NK-92 (cell line): ENCODE measurements around the gene TOLLIP.

Source experiments
- DNase-seq: peaks from one replicate; lab custom pipeline; 2025; ENCODE audit not compliant: unreplicated experiment; lab: John Stamatoyannopoulos, UW

The TOLLIP gene

GRCh38 chr11:1317993-1318392 is 8.6 kb upstream of the TOLLIP start:
- no peak for DNase-seq

GRCh38 chr11:1317432-1317831 is 8.0 kb upstream of the TOLLIP start:
- DNase-seq = no peak

DNA sequence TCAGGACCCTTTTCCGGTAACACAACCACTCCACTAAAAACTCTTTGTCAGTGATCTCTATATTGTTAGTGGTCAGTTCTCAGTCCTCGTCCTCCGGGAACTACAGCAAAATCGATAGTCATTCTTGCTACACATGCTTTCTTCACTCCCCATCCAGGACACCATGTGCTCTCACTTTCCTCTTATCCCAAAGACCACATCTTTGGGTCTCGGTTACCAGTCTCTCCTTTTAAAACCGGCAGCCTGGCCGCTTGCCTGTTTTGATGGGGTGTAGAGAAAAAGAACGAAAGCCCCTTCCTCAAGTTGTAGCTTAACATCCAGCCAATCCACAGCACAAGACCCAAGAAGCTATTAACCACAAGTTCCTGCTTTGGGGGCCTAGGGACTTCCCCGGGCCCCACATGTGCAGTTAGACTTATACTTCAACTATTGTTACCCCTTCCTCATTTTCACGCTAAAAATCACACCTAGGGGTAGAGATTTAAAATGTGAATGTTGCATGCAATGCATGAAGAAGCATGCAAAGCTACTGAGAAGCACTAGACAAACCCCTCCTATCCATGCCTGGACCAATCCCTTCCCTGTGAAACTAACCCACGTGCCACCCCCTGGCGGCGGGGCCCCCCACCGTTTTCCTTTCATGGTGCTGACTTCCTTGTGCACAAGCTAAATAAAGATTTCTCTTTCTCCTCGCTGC is 1.5 kb upstream of the TOLLIP start:
- DNase-seq = no peak

GRCh38 chr11:1310318-1310687 is 871 bp upstream of the TOLLIP start:
- no peak for DNase-seq

DNA sequence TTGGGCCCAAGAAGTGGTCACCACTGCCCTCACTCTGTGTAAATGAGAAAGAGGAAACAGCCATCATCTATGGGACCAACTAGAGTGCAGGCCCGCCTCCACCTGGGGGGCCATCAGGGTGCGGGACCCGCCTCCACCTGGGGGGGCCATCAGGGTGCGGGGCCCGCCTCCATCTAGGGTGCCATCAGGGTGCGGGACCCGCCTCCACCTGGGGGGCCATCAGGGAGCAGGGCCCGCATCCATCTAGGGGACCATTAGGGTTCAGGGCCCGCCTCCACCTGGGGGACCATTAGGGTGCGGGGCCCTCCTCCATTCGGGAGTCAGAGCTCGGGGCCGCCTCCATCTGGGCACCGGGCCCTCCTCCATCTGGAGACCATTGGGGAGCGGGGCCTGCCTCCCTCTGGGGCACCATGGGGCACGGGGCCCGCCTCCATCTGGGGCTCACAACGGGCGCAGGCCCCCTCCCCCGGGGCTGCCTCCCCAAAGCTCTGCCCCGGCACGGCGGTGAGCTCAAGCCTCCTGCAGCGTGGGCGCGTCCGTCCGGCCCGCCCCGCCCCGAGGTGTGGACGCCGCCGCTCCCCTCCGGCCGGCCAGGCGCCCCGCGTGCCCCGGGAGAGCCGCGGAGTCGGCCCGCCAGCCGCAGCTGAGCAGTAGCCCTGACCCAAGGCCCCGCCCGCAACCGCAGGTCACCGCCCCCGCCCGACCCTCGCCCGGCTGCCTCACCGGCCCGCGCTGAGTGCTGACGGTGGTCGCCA is 512 bp downstream of the TOLLIP start:
- DNase-seq = no peak

GRCh38 chr11:1307998-1308742 is 1.3 kb downstream of the TOLLIP start:
- DNase-seq = no peak

DNA sequence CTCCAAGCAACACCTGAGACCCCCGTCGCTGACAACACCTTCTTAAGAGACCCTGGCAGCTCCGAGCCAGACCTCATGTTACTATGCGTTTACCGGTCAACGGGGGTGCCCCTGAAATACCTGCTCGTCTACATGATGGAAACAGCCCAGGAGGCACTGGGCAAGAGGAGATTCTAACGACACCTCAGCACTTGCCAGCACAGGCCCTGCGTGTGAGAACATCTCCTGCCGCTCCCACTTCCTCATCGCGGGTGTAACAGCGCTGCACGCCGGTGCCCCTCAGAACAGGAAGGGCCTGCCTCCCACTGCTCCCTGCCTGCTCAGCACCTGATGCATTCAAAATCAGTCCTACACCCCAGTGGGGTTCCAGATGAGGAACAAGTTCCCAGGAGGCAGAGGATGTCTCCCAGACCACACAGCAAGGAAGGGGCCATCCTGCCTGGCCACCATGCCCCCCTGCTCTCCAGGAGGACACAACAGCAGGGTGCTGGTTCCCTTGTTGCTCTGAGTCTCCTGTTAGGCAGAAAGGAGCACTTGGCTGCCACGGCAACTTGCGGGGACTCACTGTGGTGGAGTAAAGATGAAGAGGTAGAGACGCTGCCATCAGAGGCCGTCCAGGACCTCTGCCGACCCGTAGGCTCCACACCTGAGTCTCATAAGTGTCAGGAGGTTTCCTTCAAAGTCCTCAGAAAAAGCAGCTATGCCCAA is 2.1 kb downstream of the TOLLIP start:
- DNase-seq = no peak

GRCh38 chr11:1306186-1307162 is 3.0 kb downstream of the TOLLIP start:
- no peak for DNase-seq

DNA sequence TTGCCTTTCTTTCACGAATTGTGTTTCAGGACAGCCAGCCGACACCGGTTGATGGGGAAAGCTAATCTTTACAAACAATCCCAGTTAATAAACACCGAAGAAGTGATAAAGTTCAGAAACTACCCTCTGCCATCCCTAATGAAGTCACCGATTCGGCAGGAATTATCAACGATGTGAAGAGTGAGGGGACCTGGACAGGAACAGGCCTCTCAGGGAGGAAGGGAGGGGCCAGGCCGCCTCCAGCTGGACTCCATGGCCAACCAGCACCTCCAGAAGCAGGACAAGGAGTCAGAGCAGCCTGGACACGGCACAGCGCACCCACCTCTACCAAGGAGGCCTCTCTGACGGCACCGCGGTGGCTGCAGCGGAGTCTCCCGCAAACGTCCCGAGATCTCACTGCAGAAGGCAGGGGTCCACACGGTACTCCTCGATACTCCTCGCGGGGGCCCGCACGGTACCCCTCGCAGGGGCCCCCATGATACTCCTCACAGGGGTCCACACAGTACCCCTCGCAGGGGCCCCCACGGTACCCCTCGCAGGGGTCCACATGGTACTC is 3.9 kb downstream of the TOLLIP start:
- no peak for DNase-seq

DNA sequence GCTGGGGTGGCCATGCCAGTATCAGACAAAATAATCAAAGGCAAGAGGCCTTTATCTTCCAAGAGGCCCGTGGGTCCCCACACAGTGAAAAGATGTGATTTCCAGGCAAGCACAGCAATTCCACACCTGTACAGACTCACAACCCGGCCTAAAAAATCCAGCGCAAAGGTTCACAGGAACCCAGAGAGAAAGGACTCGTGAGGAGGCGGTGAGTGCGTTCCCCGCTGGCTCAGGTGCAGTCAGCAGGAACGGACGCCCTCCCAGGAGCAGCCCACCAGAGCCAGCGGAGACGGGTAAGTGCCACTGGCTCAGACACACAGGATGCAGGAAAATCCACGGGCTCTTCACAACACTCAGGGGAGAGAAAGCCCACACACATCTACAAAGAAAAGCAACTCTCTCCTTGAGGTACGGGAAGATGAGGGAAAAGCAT is 4.4 kb downstream of the TOLLIP start:
- no peak for DNase-seq

- no peak for DNase-seq
Measured at GRCh38 chr11:1304380-1304779, 5.1 kb downstream of the TOLLIP start.

DNA sequence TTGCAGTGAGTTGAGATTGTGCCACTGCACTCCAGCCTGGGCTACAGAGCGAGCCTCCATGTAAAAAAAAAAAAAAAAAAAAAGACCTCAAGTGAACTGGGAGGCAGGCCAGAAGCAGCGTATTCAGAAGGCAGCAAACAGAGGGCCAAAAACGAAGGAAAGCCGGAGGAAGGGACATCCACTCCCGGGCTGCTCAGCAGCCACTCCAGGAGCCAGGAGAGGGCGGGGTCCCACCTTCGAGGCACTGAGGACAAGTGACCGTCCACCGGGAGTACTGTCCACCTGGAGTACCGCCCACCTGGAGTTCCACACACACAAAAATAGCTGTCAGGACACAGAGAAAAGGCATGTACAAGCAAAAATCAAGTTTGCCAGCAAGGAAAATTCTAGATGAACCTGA is 5.5 kb downstream of the TOLLIP start:
- no peak for DNase-seq

DNA sequence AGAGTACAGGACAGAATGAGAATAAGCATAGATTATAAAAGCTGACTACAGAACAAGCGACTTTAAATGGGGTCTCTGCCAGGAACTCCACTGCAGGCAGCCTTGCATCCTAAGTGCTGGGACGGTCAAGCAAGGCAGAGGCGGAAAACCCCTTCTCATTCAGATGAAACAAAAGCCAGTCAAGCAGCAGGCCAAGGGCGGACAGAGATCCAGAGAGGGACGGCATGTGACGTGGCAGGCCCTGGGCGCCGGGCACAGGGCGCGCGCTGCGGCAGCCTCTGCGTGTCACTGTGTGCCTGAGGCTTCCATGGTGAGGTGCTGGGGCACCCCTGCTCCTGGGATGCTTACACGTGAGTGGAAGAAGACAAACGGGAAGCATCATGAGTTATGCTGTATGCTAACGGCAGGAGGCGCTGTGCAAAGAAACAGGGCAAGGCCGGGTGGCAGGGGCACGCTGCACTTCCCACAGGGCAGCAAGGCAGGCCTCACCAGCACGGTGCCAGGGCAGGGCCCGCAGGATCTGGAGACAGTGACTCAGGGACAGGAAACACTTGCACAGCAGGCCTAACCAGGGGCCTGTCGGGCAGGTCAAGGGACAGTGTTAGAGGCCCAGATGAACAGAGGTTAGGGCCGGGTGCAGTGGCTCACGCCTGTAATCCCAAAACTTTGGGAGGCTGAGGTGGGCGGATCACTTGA is 6.2 kb downstream of the TOLLIP start:
- no peak for DNase-seq

DNA sequence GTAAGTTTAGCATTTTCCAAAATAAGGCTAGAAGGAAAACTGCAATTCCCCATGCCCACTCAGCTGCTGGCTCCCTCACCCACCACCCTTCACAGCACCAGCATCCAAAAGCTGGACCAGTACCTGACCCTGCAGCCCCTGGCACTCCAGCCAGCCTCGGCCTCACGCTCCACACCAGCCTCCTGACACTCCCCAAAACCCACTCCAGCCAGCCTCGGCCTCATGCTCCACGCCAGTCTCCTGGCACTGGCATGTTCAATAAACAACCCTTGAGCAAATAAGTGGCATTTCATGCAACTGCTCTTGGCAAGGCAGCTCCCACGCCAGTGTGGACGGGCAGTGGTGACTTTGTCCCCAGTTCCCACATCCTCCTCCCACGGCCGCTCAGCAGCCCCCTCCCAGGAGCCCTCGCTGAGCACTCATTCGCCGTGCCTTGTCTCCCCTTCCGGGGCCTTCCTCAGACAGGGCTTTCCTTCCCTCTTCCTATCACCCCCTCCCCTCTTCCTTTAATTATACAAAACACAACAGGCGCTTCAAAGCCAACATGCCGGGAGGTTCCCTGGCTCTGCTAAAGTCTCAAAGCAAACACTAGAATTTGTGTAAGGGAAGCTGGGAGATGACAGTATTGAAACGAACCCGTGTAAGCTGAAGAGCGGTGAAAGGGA is 6.8 kb downstream of the TOLLIP start:
- no peak for DNase-seq

- DNase-seq = no peak
Measured at GRCh38 chr11:1302041-1302460, 7.4 kb downstream of the TOLLIP start.

DNA sequence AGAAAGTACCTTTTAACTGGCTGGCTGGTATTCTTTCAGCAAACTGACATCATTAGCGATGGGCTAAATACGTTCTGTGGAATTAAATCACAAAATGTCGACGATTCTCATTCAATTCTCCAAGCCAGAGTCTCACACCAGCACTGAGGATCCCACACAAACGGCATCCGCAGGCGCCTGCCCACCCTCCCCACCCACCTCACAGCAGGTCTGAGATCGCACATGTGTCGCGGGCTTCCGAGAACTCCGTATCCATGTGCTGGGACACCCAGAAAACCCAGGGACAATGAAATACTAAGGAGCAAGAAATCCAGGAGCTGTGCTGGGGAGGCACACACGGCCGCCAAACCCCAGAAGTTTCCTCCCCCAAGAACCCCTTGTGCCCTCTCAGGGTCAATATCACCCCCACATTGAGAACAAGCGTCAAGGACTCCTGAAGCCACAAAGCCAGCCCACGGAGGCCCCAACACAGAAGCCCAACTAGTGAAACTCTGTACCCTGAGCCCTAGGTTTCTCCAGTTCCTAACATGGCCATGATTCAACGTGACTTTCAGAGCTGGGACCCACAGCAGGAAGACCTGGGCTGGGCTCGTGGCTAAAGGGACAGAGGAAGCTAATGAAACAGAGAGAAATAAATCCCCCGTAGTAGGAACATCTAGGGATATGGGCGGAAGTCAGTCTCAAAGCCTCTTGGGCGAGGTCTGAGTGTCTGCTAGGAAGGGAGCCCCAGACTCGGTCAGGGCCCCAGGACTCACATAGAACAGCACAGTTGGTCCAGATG is 8.0 kb downstream of the TOLLIP start:
- DNase-seq = no peak

- DNase-seq = no peak
Measured at GRCh38 chr11:1300569-1301187, 8.8 kb downstream of the TOLLIP start.

- DNase-seq = no peak
Measured at GRCh38 chr11:1300121-1300520, 9.3 kb downstream of the TOLLIP start.
